T-helper 9 cell (primary cell): ENCODE measurements around the gene RASA4B.
"Not testable (repeated sequence)": the region's sequence is repeated elsewhere in the genome, so short reads cannot be mapped to it uniquely, and the experiment has no call there.

Experiments used
- DNase-seq: peaks from one replicate; pipeline ENCODE4 v3.0.0-alpha.2; 2020

Gene RASA4B

GRCh38 chr7:102473271-102473991 lies 44.1 kb downstream of the RASA4B start:
- DNase-seq: no peak

GRCh38 chr7:102472126-102473041 lies 45.2 kb downstream of the RASA4B start:
- DNase-seq: no peak

- DNase-seq: no peak
Measured at GRCh38 chr7:102471791-102472125, 45.8 kb downstream of the RASA4B start.

- no peak for DNase-seq
Measured at GRCh38 chr7:102469972-102470825, 47.4 kb downstream of the RASA4B start.

- no peak for DNase-seq
Measured at GRCh38 chr7:102469351-102469971, 48.1 kb downstream of the RASA4B start.

- DNase-seq: no peak
Measured at GRCh38 chr7:102468478-102469350, 48.9 kb downstream of the RASA4B start.

GRCh38 chr7:102467581-102468477 lies 49.7 kb downstream of the RASA4B start:
- no peak for DNase-seq

- DNase-seq: no peak
Measured at GRCh38 chr7:102466097-102466496, 51.5 kb downstream of the RASA4B start.

GRCh38 chr7:102464577-102465280 lies 52.8 kb downstream of the RASA4B start, which contains the start of the genes ALKBH4 and LRWD1:
ALKBH4 (minus strand) TSS chr7:102464863; CDS start chr7:102464836, 27 bp downstream.
LRWD1 (plus strand) TSS chr7:102464984; CDS start chr7:102465081, 97 bp downstream.
- DNase-seq: peak; percentile 90

GRCh38 chr7:102463841-102464576 lies 53.6 kb downstream of the RASA4B start:
- no peak for DNase-seq

GRCh38 chr7:102460467-102460866 lies 57.1 kb downstream of the RASA4B start:
- no peak for DNase-seq

GRCh38 chr7:102459221-102459844 lies 58.2 kb downstream of the RASA4B start:
- no peak for DNase-seq

- DNase-seq: no peak
Measured at GRCh38 chr7:102457352-102457924, 60.1 kb downstream of the RASA4B start.

GRCh38 chr7:102456327-102456726 lies 61.2 kb downstream of the RASA4B start:
- no peak for DNase-seq

- DNase-seq: no peak
Measured at GRCh38 chr7:102455596-102455995, 62.0 kb downstream of the RASA4B start.

- DNase-seq: not testable (repeated sequence)
Measured at GRCh38 chr7:102454932-102455331, 62.6 kb downstream of the RASA4B start.

GRCh38 chr7:102454468-102454867 lies 63.1 kb downstream of the RASA4B start:
- no peak for DNase-seq

- no peak for DNase-seq
Measured at GRCh38 chr7:102453319-102453718, 64.3 kb downstream of the RASA4B start.
